Neuron (in vitro differentiated cells): ENCODE results near the gene RNF207.

Source experiments
- H2AFZ ChIP-seq: one replicate; pipeline ENCODE4 v1.6.1; 2013; ENCODE audit warnings: low read depth, mild to moderate bottlenecking, inconsistent platforms, low read length, moderate library complexity
- H3K27me3 ChIP-seq: one replicate; pipeline ENCODE4 v1.6.1; 2013; ENCODE audit warnings: low read length; ENCODE audit not compliant: insufficient read depth
- H3K36me3 ChIP-seq: one replicate; pipeline ENCODE4 v1.6.1; 2013; ENCODE audit warnings: low read length; ENCODE audit not compliant: insufficient read depth
- H3K4me1 ChIP-seq: one replicate; pipeline ENCODE4 v1.6.1; 2013; ENCODE audit warnings: low read length; ENCODE audit not compliant: insufficient read depth
- H3K4me3 ChIP-seq: 2 replicates; pipeline ENCODE4 v1.5.1; 2013; ENCODE audit warnings: mild to moderate bottlenecking, low read length, moderate library complexity
- H3K9me3 ChIP-seq: one replicate; pipeline ENCODE4 v1.6.1; 2013; ENCODE audit warnings: low read length

Gene RNF207

DNA sequence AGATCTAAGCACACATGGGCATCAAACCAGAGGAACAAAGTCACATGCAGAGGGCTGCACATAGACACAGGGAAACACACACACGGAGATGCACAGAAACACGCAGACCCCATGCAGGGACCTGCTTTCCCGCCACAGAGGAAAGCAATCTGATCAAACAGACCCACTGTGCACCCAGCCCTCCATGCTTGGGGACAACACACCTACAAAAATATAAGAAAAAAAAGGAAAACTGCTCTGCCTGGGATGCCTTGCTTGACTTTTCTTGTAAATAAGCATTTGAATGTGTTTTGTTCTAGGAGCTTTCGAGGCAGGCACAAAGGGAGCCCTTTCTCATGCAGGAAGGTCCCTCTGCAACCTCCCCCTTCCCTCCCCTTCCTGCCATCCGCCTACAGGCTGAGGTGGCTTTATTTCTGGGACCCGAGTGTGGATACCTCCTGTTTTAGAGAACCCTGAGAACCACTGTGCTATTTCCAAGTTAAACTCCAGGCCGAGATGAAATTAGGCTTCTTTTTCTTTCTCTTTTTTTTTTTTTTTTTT is 33.4 kb downstream of the RNF207 start:
- H3K4me1 ChIP-seq = peaks cover 66% of the 10 kb centered on the region
- H3K4me3 ChIP-seq = no peak overlapping the region
- H3K9me3 ChIP-seq = no peaks in the 10 kb centered on the region
- no peaks in the 10 kb centered on the region for H3K27me3 ChIP-seq
- H2AFZ ChIP-seq = no peak overlapping the region
- peaks cover 3% of the 10 kb centered on the region for H3K36me3 ChIP-seq

DNA sequence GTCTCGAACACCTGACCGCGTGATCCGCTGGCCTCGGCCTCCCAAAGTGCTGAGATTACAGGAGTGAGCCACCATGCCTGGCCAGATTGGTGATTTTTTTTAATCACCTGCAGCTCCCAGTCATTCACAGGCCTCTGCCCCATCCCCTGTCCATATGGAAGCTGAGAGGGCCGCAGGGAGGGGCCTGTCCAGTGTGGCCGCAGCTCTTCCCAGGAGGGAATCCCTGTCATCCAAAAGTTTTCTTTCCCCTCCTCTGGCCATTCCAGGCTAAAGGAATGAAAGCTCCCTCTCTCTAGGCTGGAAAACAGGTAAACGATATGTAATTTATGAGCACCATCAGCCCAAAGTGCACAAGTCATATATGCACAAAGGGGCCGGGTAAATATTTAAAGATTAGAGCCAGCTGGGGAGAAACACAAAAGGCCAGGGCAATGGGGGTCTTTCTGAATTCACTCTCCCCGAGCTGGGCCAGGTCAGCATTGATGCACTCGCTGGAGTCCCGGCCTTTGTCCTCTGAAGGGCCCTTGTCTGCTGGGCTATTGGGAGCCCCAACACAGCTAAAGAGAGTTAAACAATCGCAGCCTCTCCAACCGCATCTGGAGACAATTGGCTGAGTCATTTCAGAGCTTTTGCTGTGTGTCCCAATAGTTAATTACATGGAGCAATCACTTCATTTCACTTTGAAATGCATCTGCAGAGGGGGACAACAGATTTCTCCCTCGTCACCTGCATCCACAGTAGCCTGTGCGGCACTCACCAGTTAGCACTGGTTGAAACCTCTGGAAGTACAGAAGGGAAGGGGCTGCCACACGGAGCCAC is 34.2 kb downstream of the RNF207 start:
- Histone ChIP-seq H3K4me3 (no peak overlapping the region), H3K4me1 (peaks cover 61% of the 10 kb centered on the region), H2AFZ (no peak overlapping the region), H3K36me3 (no peaks in the 10 kb centered on the region), H3K9me3 (no peaks in the 10 kb centered on the region), H3K27me3 (no peaks in the 10 kb centered on the region)

DNA sequence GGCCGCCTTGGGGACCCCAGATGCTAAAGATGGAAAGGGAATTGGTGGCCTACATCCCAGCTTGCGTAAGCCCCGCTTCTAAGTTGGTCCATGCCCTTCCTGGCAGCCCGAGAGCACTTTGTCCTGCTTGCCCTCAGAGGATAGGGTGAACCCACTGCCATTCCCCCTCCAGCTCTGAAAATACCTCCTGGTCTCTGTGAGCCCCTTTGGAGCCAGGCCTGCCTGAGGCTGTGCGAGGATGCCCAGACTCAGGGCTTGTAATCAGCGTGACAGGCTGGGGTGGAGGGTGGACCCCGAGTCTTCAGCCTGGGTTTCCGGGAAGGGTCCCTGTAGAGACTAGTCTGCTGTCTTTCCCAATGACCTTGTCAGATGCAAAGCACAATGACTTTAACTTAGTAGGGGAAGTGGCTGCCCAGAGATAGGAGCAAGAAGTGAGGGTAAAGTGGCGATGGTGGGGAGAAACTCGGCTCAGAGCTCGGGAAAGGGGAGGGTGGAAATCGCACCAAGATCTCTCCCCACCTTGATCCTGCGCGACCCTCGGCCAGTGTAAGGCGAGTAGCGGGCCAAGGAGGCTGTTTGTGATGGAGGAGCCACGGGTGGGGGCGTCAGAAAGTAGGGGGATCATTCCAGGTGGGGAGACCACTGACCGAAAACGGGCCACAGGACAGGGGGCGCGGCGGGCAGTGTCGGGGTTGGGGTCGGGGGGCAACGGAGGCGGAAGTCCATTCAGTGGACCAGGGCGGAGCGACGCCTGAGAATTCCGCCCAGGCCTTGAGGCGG is 35.4 kb downstream of the RNF207 start:
- Histone ChIP-seq H3K9me3 (no peaks in the 10 kb centered on the region), H3K36me3 (no peaks in the 10 kb centered on the region), H2AFZ (peak overlapping the region; percentile 15), H3K27me3 (no peaks in the 10 kb centered on the region), H3K4me1 (peaks cover 62% of the 10 kb centered on the region), H3K4me3 (peak overlapping the region; percentile 42)

DNA sequence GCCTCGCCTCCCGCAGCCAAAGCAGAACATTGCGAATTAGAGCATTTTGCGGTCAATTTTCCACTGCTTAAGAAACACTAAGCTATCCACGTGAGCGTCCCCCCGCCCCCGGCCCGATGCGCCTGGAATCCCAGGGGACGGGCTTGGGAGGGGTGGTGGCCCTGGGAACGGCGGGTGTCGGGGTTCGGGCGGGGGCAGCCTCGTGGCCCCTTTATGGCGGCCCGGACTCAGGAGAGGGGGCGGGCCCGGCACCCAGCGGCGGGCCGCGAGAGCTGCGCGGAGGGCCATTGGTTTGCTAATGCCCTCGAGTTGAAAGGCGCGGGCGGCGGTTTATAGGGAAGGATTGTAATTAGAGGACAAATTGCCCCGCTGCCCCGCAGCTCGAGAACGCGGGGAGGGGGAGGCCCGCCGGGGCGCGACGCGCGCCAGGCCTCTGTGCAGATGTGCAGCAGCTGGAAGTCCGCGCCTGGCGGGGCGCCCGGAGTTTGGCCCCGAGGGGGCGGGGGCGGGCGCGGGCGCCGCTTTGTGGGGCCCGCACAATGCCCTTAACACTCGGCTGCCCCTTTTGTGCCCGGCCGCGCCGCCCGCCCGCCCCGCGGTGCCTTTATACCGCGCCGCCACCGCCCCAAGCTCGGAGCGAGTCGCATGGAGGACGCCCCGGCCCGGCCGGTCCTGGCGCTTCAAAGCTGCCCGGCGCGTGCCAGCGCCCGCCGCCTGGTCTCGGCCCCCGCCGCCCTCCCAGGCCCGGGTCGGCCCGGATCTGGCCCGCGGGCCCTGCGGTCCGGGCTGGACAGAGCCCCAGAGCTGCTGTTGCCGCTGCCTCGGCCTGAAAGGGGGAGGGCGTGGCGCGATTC is 36.2 kb downstream of the RNF207 start:
- peak overlapping the region; percentile 42 for H3K4me3 ChIP-seq

DNA sequence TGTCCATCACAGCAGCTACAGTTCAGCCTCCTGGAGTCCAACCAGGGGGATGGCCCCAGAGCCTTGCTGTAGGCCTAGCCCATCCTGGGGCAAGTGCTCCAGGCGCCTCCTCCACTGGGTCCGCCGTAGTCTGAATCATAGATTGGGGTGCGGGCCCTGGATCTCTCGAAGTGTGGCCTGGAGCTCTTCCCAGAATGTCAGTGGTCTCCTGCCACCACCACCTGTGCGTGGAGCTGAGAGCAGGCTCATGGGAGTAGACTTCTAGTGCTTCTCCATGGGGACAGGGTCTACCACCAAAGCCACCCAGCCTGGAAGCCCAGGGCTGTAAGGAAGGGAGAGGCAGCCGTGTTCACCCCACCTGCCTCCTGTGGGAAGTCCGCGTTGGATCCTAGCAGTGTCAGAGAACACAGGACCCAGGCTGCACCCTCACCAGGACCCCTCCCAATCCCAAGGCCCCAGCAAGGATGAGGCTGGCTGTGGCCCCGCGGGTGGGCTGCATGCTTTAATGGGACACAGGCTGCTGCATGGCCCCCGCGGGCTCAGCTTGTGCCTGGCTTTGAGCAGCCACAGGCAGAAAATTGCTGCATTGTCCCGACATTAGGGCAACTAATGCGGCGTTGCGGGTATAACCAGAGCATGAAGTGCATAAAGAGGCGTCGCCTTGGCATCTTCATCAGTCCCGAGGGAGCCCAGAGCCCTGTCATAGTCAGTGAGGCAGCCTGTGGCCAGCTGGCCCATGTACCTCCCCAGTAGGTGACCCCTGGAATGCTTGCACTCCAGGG is 37.3 kb downstream of the RNF207 start:
- peaks cover 72% of the 10 kb centered on the region for H3K4me1 ChIP-seq
- H3K36me3 ChIP-seq = no peaks in the 10 kb centered on the region
- no peak overlapping the region for H2AFZ ChIP-seq
- H3K4me3 ChIP-seq = peak overlapping the region; percentile 56
- H3K9me3 ChIP-seq = no peaks in the 10 kb centered on the region
- no peaks in the 10 kb centered on the region for H3K27me3 ChIP-seq

More for the DNA sequence above, 36.2 kb downstream of the RNF207 start:
- Histone ChIP-seq H3K4me1 (peaks cover 70% of the 10 kb centered on the region), H3K36me3 (no peaks in the 10 kb centered on the region), H3K27me3 (no peaks in the 10 kb centered on the region), H3K9me3 (no peaks in the 10 kb centered on the region), H2AFZ (peak overlapping the region; percentile 15)

DNA sequence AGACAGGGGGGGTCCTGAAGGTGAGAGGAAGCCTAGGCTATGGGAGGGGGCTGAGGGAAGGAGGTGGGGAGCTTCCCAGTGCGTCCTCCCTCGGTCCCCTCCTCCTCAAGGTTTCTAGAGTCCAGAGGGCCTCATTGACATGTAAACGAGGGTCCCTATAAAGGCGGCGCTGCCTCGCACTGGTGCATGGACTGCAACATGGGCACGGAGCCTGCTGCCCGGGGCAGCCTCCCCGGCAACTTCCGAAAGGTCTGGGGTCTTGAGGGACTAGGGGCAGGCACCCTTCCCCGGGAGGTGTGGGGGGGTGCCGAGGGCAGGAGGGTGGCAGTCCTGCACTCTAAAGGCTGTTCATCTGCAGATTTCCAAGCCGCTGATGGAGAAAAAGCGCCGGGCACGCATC is 38.1 kb downstream of the RNF207 start, which contains the start of gene HES3:
HES3 (plus strand) TSS at position 187 of the 400 bp plus-strand sequence; CDS start at position 374, 187 bp downstream.
- Histone ChIP-seq H3K4me1 (peaks cover 66% of the 10 kb centered on the region), H3K9me3 (no peaks in the 10 kb centered on the region), H2AFZ (no peak within 1 kb of the TSS), H3K36me3 (peaks cover 2% of the 10 kb centered on the region), H3K27me3 (no peaks in the 10 kb centered on the region), H3K4me3 (peak within 1 kb of the TSS; percentile 56)

DNA sequence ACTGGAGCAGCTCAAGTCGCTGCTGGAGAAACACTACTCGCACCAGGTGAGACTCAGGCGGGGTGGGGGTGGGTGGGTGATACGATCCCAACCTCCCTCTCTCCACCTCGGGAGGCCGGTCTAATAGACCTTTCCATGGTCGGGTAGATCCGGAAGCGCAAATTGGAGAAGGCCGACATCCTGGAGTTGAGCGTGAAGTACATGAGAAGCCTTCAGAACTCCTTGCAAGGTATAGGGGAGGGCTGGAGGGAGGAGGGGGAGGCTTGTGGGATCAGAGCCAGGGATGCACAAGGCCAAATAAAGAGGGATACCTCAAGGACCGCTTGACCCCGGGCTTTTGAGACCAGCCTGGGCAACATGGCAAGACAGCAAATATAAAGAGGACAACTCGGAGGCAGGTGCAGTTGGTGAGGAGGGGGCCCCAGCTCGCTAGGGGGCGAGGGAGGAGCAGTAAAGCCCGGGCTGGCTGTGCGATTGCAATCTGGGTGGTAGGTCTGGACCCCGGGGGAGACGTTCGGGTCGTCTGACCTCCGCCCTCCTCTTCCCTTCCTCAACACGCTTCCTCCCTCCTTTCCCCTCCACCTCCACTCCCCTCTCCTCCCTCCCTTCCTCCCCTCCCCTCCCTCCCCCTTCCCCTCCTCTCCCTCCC is 38.6 kb downstream of the RNF207 start:
- H2AFZ ChIP-seq = no peak overlapping the region
- peaks cover 2% of the 10 kb centered on the region for H3K36me3 ChIP-seq
- H3K4me3 ChIP-seq = peak overlapping the region; percentile 56
- peaks cover 61% of the 10 kb centered on the region for H3K4me1 ChIP-seq
- H3K27me3 ChIP-seq = no peaks in the 10 kb centered on the region
- H3K9me3 ChIP-seq = no peaks in the 10 kb centered on the region

DNA sequence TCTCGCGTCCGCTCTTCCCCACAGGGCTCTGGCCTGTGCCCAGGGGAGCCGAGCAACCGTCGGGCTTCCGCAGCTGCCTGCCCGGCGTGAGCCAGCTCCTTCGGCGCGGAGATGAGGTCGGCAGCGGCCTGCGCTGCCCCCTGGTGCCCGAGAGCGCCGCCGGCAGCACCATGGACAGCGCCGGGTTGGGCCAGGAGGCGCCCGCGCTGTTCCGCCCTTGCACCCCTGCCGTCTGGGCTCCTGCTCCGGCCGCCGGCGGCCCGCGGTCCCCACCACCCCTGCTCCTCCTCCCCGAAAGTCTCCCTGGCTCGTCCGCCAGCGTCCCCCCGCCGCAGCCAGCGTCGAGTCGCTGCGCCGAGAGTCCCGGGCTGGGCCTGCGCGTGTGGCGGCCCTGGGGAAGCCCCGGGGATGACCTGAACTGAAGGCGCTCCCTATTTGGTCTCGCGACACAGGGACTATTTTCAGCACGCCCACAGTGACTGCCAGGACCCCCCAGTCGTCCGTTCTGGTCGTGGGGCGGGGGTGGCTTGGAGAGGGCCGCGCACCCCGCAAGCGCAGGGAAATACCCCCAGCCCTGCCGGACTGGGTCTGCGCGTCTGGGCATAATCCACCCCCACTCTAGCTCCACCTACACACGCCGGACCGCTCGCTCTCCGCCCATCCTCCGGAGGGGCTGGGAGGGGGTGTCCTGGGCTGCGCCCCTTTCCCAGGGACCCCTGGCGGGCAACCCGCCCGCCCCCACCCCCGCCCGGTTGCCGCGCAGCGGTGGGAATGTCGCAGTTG is 39.4 kb downstream of the RNF207 start:
- H3K27me3 ChIP-seq = no peaks in the 10 kb centered on the region
- H3K4me1 ChIP-seq = peaks cover 56% of the 10 kb centered on the region
- peak overlapping the region; percentile 56 for H3K4me3 ChIP-seq
- H3K36me3 ChIP-seq = peaks cover 2% of the 10 kb centered on the region
- no peaks in the 10 kb centered on the region for H3K9me3 ChIP-seq
- no peak overlapping the region for H2AFZ ChIP-seq

DNA sequence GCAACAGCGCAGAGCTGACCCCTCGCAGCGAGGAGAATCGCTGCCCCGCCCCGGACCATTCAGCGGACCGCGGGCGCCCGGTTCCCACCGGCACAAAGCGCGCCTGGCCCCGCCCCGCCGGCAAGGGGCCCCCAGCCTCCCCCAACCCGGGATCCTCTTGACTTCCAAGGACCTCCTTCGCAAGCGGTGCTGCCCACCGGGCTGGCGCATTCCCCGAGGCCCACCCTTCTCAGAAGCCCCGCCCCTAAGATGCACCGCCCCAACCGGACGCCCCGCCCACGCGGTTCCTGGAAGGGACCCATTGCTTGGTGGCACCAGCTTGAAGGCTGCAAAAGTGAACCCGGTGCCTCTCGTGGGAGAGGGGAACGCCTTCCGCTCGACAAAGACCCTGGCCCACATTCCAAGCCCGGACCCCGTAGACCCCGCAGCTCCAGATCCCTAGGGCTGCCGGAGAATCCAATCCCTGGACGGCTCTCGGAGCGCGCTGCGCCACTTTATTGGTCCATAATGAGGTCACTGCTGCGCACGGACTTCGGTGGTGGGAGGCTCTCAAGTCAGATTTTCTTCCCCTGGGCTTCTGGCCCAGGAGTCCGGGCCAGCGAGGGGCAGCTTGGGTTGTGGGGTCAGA is 40.1 kb downstream of the RNF207 start:
- no peak overlapping the region for H2AFZ ChIP-seq
- H3K9me3 ChIP-seq = no peaks in the 10 kb centered on the region
- peaks cover 49% of the 10 kb centered on the region for H3K4me1 ChIP-seq
- H3K36me3 ChIP-seq = peaks cover 6% of the 10 kb centered on the region
- peak overlapping the region; percentile 56 for H3K4me3 ChIP-seq
- no peaks in the 10 kb centered on the region for H3K27me3 ChIP-seq

DNA sequence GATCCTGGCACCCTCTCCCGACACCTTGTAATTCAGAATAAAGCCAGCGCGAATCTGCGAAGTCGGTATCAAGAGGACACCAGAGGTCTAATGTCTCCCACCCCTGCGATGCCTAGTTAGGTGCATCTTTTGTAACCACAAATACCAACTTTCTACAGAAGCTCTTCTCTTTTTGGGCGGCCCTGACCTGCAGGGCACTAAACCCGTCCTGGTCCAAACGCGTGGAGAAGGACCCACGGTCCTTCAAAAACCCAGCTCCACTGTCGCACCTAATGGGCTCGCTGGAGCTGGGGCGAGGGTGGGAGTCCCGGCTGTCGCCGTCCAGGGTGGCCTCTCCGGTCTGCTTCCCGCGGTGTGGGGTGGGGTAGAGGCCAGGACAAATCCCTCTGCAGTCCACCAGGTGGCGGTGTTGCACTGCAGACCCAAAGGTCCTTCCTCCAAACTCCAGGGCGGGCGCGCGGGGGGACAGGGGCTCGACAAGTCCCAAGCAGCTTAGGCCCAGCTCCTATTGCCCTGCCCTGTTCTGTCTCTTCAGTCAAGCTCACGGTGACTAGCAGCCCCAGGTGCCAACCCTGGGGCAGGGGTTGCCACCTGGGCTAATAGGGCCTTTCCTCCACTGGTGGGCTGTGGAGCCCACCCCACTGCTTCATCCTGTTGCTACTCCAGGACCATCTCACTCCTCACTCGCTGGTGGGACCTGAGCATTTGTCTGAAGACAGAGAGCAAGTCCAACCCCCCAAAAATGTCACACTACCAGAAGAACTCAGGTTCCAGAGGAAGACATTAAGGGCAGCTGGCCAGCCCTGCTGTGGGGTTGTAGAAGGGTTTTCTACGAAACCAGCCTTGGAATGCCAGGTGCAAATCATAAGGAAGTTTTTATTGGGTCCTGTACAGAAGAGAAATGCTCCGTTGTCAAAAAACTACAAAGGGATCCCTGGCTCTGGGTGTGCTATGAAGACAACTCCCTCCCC is 40.9 kb downstream of the RNF207 start:
- H3K9me3 ChIP-seq = no peaks in the 10 kb centered on the region
- H2AFZ ChIP-seq = no peak overlapping the region
- H3K27me3 ChIP-seq = no peaks in the 10 kb centered on the region
- peaks cover 41% of the 10 kb centered on the region for H3K4me1 ChIP-seq
- H3K4me3 ChIP-seq = peak overlapping the region; percentile 56
- peaks cover 6% of the 10 kb centered on the region for H3K36me3 ChIP-seq
